Germinal center (tissue), 1 donor: ENCODE data around the gene MCRS1.
A peak's percentile ranks its signal among the peaks of the same experiment; 100 is the strongest.

Experiments
- DNase-seq: peaks from one replicate; pipeline ENCODE4 v3.0.0; 2012; ENCODE audit warnings: mixed read lengths, low spot score

MCRS1 gene

DNA sequence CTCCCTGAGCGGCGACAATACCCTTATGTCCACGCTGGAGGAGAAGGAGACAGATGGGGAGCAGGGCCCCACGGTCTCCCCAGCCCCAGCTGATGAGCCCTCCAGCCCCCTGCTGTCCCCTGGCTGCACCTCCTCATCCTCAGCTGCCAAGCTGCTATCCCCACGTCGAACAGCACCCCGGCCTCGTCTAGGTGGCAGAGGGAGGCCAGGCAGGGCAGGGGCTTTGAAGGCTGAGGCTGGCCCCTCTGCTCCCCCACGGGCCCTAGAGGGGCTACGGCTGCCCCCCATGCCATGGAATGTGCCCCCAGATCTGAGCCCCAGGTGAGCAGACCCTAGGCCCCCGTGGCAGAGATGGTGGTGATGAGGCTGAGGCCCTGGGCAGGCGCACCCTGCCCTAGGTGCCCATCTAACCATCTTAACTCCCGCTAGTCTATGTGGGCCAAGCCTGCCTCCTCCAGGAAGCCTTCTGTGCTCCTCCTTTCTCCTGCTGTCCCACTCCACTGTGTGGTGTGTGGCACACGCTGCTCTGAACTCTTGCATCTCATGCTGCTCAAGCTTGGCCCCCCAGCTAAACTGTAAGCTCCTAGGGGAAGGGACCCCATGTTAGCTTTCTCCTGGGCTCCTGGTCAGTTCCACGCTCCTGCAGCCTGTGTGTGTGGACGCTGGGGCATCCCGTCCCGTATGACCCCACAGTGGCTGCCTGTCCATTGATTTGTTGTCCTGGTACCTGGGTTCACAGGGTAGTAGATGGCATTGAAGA lies 12.1 kb downstream of the MCRS1 start:
- DNase-seq, result no peak

DNA sequence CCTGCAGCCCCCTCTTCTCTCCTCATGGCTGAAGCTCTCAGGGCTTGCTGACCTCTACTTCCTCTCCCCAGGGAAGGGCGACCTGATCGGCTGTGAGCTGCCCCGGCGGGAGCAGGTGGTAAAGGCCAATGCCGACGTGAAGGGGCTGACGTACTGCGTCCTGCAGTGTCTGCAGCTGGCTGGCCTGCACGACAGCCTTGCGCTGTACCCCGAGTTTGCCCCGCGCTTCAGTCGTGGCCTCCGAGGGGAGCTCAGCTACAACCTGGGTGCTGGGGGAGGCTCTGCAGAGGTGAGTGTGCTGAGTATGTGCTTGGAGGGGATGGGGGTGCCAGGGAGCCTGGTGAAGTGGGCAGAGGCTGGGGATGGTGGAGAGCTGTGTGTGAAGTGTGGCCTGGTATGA lies 13.7 kb downstream of the MCRS1 start:
- DNase-seq, result no peak

DNA sequence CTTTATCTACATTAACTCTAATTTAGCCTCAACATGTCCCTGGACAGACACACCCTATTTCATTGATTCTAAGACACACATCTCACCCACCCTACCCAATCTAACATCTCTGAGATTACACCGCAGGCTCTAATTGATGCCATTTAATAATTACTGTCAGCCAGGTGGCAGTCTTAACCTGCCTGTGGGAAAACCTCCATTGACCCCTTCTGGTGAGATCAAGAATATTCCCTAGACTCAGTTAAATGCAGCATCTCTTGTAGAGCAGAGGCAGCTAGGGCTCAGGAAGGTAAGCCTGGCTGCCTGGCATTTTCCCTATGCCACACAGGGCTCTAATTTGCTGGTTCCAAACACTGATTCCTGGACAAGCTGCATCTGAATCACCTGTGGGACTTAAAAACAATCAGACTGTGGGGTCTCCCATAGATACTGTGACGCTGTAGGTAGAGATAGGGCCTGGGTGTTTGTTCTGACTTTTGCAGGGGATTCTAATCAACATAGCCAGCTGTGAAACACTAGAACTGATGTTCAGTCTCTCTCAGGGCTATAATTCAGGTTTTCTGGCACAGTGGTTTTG lies 14.3 kb downstream of the MCRS1 start:
- peak; percentile 72 for DNase-seq

GRCh38 chr12:49552899-49553298 lies 15.0 kb downstream of the MCRS1 start:
- no peak for DNase-seq

- DNase-seq, result no peak
Observed at GRCh38 chr12:49552425-49552824, 15.5 kb downstream of the MCRS1 start.

GRCh38 chr12:49552014-49552413 lies 15.9 kb downstream of the MCRS1 start:
- no peak for DNase-seq

- DNase-seq, result no peak
Observed at GRCh38 chr12:49550693-49551252, 17.2 kb downstream of the MCRS1 start.

DNA sequence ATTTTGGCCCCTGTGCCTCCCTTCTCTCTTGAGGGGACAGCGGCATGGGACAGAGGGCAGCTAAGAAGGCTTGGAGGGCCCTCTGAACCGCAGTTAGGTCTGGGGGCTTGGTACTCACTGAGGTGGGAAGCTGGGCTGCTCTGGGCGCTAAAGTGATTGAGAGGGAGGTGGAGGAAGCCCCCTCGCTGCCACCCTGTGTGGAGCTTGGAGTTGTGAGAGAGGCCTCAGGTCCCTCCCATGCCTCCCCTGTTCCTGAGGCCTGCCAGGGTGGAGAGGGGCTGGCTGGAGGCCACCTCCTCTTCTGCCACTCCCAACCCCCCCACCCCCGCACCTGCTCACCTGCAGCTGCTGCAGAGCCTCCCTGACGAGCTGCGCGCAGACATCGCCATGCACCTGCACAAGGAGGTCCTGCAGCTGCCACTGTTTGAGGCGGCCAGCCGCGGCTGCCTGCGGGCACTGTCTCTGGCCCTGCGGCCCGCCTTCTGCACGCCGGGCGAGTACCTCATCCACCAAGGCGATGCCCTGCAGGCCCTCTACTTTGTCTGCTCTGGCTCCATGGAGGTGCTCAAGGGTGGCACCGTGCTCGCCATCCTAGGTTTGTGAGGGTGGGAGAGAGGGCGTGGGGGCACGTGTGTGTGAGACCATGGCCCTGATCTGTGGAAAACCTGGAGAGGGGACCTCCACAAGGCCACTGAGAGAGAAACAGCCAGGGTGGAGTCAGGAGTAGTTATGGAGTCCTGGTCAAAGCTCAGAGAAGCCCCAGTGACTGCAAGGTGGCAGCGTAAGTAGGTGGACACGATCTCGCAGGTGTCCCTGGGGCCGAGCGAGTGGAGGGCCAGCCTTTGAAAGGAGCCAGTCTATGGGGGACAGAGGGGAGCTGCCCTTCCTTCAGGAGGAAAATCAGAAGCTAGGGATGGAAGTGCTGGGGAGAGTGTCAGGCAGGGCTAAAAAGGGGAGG lies 17.9 kb downstream of the MCRS1 start:
- no peak for DNase-seq

DNA sequence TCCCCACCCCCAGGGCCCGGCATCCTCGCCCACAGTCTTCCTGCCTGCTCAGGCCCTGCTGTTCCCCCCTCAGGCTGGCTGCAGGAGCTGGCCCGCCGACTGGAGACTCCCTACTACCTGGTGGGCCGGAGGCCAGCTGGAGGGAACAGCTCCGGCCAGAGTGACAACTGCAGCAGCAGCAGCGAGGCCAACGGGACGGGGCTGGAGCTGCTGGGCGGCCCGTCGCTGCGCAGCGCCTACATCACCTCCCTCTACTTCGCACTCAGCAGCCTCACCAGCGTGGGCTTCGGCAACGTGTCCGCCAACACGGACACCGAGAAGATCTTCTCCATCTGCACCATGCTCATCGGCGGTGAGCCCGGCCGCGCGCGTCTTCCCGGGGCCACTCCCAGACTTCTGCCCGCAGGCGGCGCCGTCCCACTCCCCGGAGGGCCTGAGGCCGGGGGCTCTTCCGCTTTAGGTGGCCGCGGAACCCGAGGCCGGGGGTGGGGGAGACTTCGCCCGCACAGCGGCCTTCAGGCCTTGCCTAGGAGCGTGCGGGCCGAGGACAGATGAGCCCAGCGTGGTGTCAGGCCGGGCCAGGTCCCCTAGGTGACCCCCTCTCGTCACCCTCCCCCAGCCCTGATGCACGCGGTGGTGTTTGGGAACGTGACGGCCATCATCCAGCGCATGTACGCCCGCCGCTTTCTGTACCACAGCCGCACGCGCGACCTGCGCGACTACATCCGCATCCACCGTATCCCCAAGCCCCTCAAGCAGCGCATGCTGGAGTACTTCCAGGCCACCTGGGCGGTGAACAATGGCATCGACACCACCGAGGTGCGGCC lies 18.9 kb downstream of the MCRS1 start:
- peak; percentile 65 for DNase-seq

DNA sequence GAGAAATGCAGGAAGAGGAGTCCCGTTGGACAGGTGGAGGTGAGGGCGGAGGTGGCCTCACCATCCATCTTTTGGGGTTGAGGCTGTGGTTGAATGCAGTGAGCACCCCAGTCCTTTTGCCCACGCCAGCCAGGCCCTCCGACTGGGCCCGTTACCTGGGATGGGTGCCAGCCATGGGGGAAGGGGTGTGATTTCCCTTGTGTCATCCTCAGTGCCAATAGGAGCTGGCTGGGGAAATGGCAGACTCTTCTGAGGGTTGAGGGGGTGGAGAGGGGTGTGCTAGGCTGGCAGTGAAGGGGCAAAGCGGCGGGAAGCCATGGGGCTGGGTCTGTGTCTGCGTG lies 19.5 kb downstream of the MCRS1 start:
- DNase-seq, result no peak

GRCh38 chr12:49547090-49547690 lies 20.8 kb downstream of the MCRS1 start:
- no peak for DNase-seq

DNA sequence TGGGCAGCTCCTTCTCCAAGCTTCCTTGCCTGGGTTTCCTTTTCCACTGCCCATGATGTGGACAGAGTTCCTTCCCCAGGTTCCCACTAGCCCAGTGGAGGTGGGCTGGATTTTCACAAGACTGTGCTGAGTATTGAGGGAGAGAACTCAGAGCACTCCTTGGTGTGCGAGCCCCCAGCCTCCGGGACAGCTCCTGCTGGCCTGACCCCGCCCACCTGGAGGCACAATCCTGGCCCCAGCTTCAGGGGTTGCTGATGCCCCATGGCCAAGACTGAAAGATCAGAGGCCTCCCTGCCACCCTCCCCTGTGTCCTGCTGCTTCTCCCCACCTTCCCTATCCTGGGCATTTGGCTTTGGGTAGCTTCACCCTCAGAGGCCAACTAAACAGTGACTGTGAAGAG lies 21.5 kb downstream of the MCRS1 start:
- DNase-seq, result no peak

DNA sequence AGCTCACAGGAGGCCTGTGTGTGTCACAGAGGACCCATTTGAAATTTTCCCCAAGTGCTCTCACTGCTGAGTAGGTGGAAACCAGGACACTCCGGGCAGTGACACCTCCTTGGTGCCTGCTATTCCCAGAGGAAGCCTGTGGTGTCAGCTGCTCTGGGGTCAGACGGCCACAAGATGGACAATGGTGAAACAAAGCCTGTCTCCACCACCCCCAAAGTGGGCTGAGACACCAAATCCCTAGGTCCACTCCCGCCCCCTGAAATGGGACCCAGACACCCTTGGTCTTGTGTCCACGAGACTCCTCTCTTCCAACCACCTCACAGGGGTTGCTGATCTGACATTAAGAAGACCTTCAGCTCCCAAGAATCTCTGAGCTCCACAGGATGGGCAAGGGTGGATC lies 22.1 kb downstream of the MCRS1 start:
- DNase-seq, result no peak

GRCh38 chr12:49543914-49544815 lies 23.8 kb downstream of the MCRS1 start:
- no peak for DNase-seq

DNA sequence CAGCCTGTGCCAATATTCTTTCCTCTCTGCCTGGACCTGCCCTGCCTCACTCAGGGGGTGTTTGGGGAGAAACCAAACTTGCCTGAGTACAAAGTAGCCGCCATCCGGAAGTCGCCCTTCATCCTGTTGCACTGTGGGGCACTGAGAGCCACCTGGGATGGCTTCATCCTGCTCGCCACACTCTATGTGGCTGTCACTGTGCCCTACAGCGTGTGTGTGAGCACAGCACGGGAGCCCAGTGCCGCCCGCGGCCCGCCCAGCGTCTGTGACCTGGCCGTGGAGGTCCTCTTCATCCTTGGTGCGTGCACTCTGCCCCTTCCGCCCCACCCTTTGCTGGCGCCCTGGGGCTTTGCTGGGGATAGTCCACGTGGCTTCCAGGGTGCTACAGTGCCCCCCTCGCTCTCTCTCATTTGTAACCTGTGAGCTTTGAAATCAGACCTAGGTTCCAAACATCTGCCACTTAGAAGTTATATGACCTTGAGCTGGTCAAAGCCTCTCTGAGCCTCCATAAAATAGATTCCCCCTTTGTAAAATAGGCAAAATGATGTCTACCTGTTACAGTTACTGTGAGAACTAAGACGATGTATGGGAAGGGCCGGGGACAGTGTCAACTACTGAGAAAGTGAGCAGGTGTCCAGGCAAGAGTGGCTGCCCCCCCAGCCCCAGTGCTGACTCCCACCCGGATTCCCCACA lies 24.6 kb downstream of the MCRS1 start:
- no peak for DNase-seq

DNA sequence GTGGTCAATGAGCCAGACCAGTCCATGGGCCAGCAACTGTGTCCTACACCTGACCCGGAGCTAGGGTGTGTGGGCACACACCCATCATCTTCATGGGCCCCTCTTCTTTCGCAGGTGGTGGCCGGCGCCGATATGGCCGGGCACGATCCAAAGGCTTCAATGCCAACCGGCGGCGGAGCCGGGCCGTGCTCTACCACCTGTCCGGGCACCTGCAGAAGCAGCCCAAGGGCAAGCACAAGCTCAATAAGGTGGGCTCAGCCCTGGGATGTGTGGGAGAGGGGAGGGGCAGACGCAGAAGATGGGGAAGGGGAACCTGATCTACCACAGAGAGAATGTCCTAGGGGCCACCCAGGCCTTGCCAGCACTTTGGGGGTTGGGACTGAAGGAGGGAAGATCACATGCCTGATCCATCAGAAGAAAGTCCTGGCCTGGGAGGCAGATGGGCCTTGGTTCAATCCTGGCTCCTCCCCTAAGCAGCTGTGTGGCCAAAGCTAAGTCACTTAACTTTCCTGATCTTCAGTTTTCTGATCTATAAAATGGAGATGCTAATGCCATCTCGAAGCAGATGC lies 25.3 kb downstream of the MCRS1 start:
- DNase-seq, result no peak

- no peak for DNase-seq
Observed at GRCh38 chr12:49541911-49542505, 25.9 kb downstream of the MCRS1 start.

DNA sequence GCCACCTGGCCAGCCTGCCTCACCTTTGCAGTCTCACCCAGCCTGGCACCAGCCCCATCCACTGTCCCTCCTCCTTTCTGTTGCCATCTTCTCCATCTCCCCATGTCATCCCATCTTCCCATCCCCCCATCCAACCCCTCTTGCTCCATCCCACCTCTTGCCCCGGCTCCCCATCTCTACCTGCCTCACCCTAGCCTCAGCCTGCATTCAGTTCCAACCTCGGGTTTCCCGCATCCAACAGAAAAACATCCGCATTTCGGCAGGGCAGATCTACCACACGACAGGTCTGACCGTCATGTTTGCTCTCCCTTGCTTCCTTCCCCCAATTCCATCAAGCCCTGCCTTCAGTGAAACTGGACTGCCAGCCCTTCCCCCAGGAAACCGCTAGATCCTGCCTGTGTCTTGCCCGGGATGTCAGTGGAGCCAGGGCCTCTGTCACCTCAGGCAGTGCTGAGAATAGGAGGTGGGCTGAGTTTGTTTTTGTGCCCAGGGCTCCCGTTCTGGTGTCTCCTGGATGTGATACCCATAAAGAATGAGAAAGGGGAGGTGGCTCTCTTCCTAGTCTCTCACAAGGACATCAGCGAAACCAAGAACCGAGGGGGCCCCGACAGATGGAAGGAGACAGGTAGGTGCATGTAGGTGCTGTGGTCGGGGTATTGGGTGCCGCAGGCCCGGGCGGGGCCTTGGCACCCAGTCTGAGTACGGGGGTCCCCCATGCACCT lies 26.6 kb downstream of the MCRS1 start:
- DNase-seq, result no peak
